Stimulated activated CD8-positive, alpha-beta memory T cell treated with anti-CD3 and anti-CD28 coated beads, Interleukin-7, amount 100 ng/mL, for 1 hour (primary cell): ENCODE data around the gene SPRYD3.
"Not testable (repeated sequence)": the region's sequence is repeated elsewhere in the genome, so short reads cannot be mapped to it uniquely, and the experiment has no call there.

ENCODE experiments used
- DNase-seq, 2 donors: peaks; one replicate each; pipeline ENCODE4 v3.0.0-alpha.2; 2020; ENCODE audit warnings: low read depth in 2 of 2

SPRYD3 gene

GRCh38 chr12:53101931-53102781, 23.0 kb upstream of the SPRYD3 start:
- DNase-seq, result no peak

GRCh38 chr12:53101266-53101665, 22.1 kb upstream of the SPRYD3 start:
- DNase-seq, result no peak

- no peak for DNase-seq
These were observed 21.4 kb upstream of the SPRYD3 start for GRCh38 chr12:53100466-53101151.

- DNase-seq, result peak; percentile 82 to 90
These were observed 20.1 kb upstream of the SPRYD3 start for GRCh38 chr12:53099071-53099882.

- DNase-seq, result no peak
These were observed 19.3 kb upstream of the SPRYD3 start for GRCh38 chr12:53098354-53098981.

GRCh38 chr12:53097564-53098353, 18.6 kb upstream of the SPRYD3 start, which contains the start of gene IGFBP6:
Gene IGFBP6 (plus strand): TSS chr12:53097667. CDS start chr12:53097718, 51 bp downstream.
- DNase-seq, result peak in 1 of 2 donors; percentile 23

- no peak for DNase-seq
These were observed 18.0 kb upstream of the SPRYD3 start for GRCh38 chr12:53097207-53097563.

- DNase-seq, result no peak
These were observed 17.6 kb upstream of the SPRYD3 start for GRCh38 chr12:53096759-53097158.

- DNase-seq, result no peak
These were observed 17.0 kb upstream of the SPRYD3 start for GRCh38 chr12:53096089-53096741.

- DNase-seq, result not testable (repeated sequence)
These were observed 16.4 kb upstream of the SPRYD3 start for GRCh38 chr12:53095596-53095895.

- DNase-seq, result not testable (repeated sequence)
These were observed 15.8 kb upstream of the SPRYD3 start for GRCh38 chr12:53094796-53095595.

- DNase-seq, result no peak
These were observed 15.2 kb upstream of the SPRYD3 start for GRCh38 chr12:53094394-53094787.

GRCh38 chr12:53093777-53094393, 14.7 kb upstream of the SPRYD3 start:
- DNase-seq, result no peak

- DNase-seq, result no peak
These were observed 12.6 kb upstream of the SPRYD3 start for GRCh38 chr12:53091756-53092155.

- DNase-seq, result no peak
These were observed 11.4 kb upstream of the SPRYD3 start for GRCh38 chr12:53090554-53090953.

- DNase-seq, result no peak
These were observed 10.9 kb upstream of the SPRYD3 start for GRCh38 chr12:53090105-53090504.

GRCh38 chr12:53086361-53086760, 7.2 kb upstream of the SPRYD3 start:
- no peak for DNase-seq

GRCh38 chr12:53082637-53083175, 3.5 kb upstream of the SPRYD3 start:
- no peak for DNase-seq
